GM06990 (cell line): ENCODE data around the gene YTHDF1.

ENCODE experiments used
- DNase-seq: peaks from one replicate; pipeline ENCODE4 v3.0.0-alpha.2; 2011; ENCODE audit not compliant: insufficient read length; ENCODE audit errors: extremely low read depth
- H3K27me3 ChIP-seq: replicated peaks from 2 replicates; pipeline ENCODE4 v1.6.0; 2011; ENCODE audit warnings: low read length; ENCODE audit not compliant: control insufficient read depth, insufficient read depth
- H3K36me3 ChIP-seq: 2 replicates; pipeline ENCODE4 v1.5.1; 2011; ENCODE audit warnings: low read length; ENCODE audit not compliant: control insufficient read depth, insufficient read depth
- H3K4me3 ChIP-seq: replicated peaks from 2 replicates; pipeline ENCODE4 v1.5.1; 2011; ENCODE audit warnings: low read depth, mild to moderate bottlenecking, control low read depth, low read length
- CTCF ChIP-seq: IDR thresholded peaks from 2 replicates; pipeline ENCODE4 v1.5.1; 2011; ENCODE audit warnings: low read length, control low read depth, mild to moderate bottlenecking, inconsistent platforms; ENCODE audit not compliant: insufficient read depth, poor library complexity, severe bottlenecking

YTHDF1 gene

DNA sequence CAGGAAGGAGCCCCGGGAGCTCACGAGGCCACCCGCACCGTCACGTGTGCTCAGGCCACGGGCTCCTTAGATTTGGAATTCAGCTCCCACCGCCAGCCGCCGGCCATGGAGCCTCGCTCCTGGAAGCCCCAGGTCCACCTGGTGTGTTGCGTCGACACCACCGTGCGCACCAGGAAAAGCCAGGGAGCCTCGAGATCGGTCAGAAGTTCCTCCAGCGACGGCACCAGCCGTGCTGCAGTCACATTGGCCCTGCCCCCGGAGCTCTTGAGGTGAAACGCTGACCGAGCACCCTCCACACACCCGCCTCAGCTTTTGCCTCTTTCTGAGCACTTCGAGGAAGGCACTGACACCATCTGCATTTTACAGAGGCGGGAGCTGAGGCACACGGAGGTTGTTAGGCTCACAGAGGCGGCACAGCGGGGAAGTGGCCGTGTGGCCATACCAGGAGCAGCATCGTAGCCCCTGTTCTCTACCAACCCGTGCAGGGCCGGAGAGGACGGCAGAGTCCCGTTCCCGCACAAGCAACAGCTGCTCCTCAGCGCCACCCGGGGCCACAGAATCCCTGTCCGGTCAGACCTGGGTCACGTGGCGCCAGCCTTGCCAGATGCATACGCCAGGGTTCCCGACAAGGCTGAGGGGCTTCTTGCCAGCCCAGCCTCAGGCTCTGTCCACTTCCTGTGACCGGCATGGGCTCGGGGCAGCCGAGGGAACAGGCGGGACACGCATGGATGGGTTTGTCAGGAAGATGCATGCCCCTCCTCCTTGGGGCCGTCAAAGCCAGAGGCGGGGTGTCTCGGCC is 30.8 kb upstream of the YTHDF1 start:
- DNase-seq, result no peak
- no peak for TF ChIP-seq CTCF

DNA sequence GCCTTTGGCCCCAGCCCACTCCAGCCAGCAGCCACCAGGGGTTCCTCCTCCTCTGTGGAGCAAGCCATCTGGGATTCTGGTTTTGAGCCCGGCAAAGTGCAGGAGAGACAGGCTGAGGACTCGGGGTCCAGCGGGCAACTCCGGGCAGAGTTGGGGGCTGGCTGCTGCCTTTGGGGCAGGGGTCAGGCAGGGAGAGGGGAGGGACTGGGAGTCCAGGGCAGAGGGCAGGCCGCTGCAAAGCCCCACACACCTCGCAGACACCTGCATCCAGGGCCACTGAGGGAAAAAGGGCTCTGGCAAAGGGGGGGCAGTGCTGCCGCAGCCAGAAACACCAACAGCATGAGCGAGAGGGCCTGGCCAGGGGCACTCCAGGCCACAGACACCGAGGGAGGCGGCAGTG is 28.5 kb upstream of the YTHDF1 start:
- H3K27me3 ChIP-seq, result no peaks in the 10 kb centered on the region; the same call in 1 of the 2 replicates
- no peak for DNase-seq
- no peak overlapping the region for H3K4me3 ChIP-seq
- no peak for TF ChIP-seq CTCF
- H3K36me3 ChIP-seq, result no peaks in the 10 kb centered on the region

More for the DNA sequence above, 30.8 kb upstream of the YTHDF1 start:
- Histone ChIP-seq H3K36me3 (no peaks in the 10 kb centered on the region), H3K27me3 (no peaks in the 10 kb centered on the region; the same call in 1 of the 2 replicates), H3K4me3 (no peak overlapping the region)

- no peak for TF ChIP-seq CTCF
- H3K4me3 ChIP-seq, result no peak overlapping the region
- no peaks in the 10 kb centered on the region for H3K36me3 ChIP-seq
- no peak for DNase-seq
- no peaks in the 10 kb centered on the region; the same call in 1 of the 2 replicates for H3K27me3 ChIP-seq
These were observed 27.8 kb upstream of the YTHDF1 start for GRCh38 chr20:63243604-63244247.

DNA sequence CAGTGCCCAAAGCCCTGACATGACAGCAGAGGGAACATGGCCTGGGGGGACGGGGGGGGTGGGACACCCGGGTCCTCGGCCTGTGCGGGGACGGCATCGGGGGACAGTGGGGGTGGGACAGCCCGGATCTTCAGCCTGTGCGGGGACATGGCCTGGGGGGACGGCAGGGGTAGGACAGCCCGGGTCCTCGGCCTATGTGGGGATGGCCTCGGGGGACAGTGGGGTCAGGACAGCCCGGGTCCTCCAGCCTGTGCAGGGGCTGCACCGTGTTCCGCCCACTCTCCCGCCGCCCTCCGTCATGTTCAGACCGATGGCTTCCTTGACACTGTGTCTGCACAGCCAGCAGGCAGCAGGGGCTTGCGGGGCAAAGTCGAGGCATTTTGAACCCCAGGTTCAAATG is 26.8 kb upstream of the YTHDF1 start:
- H3K4me3 ChIP-seq, result no peak overlapping the region
- DNase-seq, result no peak
- TF ChIP-seq CTCF, result no peak
- H3K27me3 ChIP-seq, result no peaks in the 10 kb centered on the region; the same call in 1 of the 2 replicates
- no peaks in the 10 kb centered on the region for H3K36me3 ChIP-seq

GRCh38 chr20:63241272-63241671 is 25.3 kb upstream of the YTHDF1 start:
- no peak overlapping the region for H3K4me3 ChIP-seq
- H3K36me3 ChIP-seq, result no peaks in the 10 kb centered on the region
- no peak for DNase-seq
- TF ChIP-seq CTCF, result no peak
- no peaks in the 10 kb centered on the region; the same call in 1 of the 2 replicates for H3K27me3 ChIP-seq
